Transverse colon (tissue), 4 donors: Measurements from ENCODE around the gene IQCK.

ENCODE experiments used
- CTCF ChIP-seq, 5 experiments: fragments of 200-600 bp in 3 of 5; fragments of 450-650 bp in 2 of 5; sonication (generic) in 3 of 5; IDR thresholded peaks; 1 replicate in 2 of 5; 2 replicates in 3 of 5; pipeline ENCODE4 v1.5.1; 2016 to 2017; ENCODE audit warnings: antibody characterized with exemption in 5 of 5, inconsistent platforms in 3 of 5, mild to moderate bottlenecking in 2 of 5, moderate library complexity in 1 of 5
- POLR2A ChIP-seq: fragments of 450-650 bp; IDR thresholded peaks from one replicate; pipeline ENCODE4 v1.6.1; 2016; ENCODE audit warnings: antibody characterized with exemption, mild to moderate bottlenecking, moderate library complexity
- POLR2AphosphoS5 ChIP-seq, 3 donors: sonication (generic); formaldehyde crosslinking; IDR thresholded peaks; one replicate each; pipeline ENCODE4 v1.6.1; 2016; ENCODE audit warnings: antibody characterized with exemption in 3 of 3

- TF ChIP-seq POLR2A (no peak), CTCF (IDR thresholded peaks at IDR 0.05) (no peak), POLR2AphosphoS5 (IDR thresholded peaks at IDR 0.05) (no peak)
Observed at GRCh38 chr16:19735074-19735867, 17.2 kb downstream of the IQCK start.
